Mucosa of gallbladder (tissue), 1 donor: ENCODE results near the gene LEFTY2. TPM values are rescaled to one million over a fixed set of nuclear protein-coding genes. Genes with fewer than 3 reads are reported as not detected.
"Not testable (repeated sequence)": the region's sequence is repeated elsewhere in the genome, so short reads cannot be mapped to it uniquely, and the experiment has no call there.

Source experiments
- DNase-seq: peaks from one replicate; pipeline ENCODE4 v3.0.0-alpha.2; 2020; ENCODE audit warnings: low spot score
- total RNA-seq: library from RNA; stranded (reverse); gene quantifications from one replicate; pipeline ENCODE4 v1.2.1, GENCODE V29; 2021
- donor health status: DM: no; HTN: no; CAD: no.

The LEFTY2 gene
- total RNA-seq, 1 donor from 2014 or later: 0.23 TPM

- no peak for DNase-seq
Measured at GRCh38 chr1:225906467-225906866, 34.6 kb downstream of the LEFTY2 start.

GRCh38 chr1:225903623-225904022, 37.4 kb downstream of the LEFTY2 start:
- DNase-seq: no peak

GRCh38 chr1:225899044-225899925, 41.7 kb downstream of the LEFTY2 start:
- no peak for DNase-seq

GRCh38 chr1:225897595-225898514, 43.2 kb downstream of the LEFTY2 start:
- no peak for DNase-seq

GRCh38 chr1:225896937-225897549, 44.0 kb downstream of the LEFTY2 start:
- DNase-seq: peak; percentile 54

- DNase-seq: no peak
Measured at GRCh38 chr1:225896494-225896893, 44.5 kb downstream of the LEFTY2 start.

GRCh38 chr1:225892307-225892706, 48.7 kb downstream of the LEFTY2 start:
- DNase-seq: no peak

- DNase-seq: peak; percentile 46
Measured at GRCh38 chr1:225891229-225891972, 49.6 kb downstream of the LEFTY2 start.

- DNase-seq: no peak
Measured at GRCh38 chr1:225890346-225891228, 50.4 kb downstream of the LEFTY2 start.

- no peak for DNase-seq
Measured at GRCh38 chr1:225889743-225890142, 51.3 kb downstream of the LEFTY2 start.

- no peak for DNase-seq
Measured at GRCh38 chr1:225888898-225889601, 52.0 kb downstream of the LEFTY2 start, which contains the start of gene LEFTY1. LEFTY1 (minus strand) TSS chr1:225889146; CDS start chr1:225889066, 80 bp downstream.

- no peak for DNase-seq
Measured at GRCh38 chr1:225888289-225888897, 52.6 kb downstream of the LEFTY2 start.

- not testable (repeated sequence) for DNase-seq
Measured at GRCh38 chr1:225887554-225888288, 53.3 kb downstream of the LEFTY2 start.

GRCh38 chr1:225887030-225887314, 54.0 kb downstream of the LEFTY2 start:
- no peak for DNase-seq
